Measurements from ENCODE around the gene RHBDL3.

DNA sequence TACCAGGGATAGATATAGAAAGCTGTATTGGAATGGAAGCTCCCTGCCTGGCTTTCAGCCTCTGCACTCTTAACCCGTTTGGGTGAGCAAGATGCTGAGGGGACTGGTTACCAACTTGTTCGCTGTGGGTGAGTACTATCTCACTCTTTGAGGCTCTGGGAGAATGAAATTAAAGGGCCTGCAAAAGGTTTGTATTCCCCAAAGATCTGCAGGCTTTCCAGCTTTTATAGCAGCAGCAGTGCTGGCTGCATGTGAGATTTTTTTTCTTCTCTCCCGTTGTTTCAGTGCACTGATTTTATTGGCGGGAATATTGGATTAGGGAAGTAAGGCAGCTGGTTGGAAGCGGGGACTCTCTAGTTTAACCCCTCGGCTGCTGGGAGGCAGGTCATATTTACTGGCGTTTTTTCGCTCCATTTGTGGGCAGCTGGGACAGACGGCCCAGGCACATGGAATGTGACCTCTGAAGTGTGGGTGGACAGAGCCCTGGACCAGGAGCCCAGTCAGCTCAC lies 45.5 kb downstream of the RHBDL3 start:
- TF ChIP-seq, protein P1, sequence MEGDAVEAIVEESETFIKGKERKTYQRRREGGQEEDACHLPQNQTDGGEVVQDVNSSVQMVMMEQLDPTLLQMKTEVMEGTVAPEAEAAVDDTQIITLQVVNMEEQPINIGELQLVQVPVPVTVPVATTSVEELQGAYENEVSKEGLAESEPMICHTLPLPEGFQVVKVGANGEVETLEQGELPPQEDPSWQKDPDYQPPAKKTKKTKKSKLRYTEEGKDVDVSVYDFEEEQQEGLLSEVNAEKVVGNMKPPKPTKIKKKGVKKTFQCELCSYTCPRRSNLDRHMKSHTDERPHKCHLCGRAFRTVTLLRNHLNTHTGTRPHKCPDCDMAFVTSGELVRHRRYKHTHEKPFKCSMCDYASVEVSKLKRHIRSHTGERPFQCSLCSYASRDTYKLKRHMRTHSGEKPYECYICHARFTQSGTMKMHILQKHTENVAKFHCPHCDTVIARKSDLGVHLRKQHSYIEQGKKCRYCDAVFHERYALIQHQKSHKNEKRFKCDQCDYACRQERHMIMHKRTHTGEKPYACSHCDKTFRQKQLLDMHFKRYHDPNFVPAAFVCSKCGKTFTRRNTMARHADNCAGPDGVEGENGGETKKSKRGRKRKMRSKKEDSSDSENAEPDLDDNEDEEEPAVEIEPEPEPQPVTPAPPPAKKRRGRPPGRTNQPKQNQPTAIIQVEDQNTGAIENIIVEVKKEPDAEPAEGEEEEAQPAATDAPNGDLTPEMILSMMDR (IDR thresholded peaks at IDR 0.05; ENCODE audit: poor library complexity, severe bottlenecking), result no peak
- TF ChIP-seq TAF1 (IDR thresholded peaks at IDR 0.05; ENCODE audit: low read depth), result no peak
- TF ChIP-seq SMC3 (conservative IDR thresholded peaks at IDR 0.05; ENCODE audit: poor library complexity), result no peak
- no peak for TF ChIP-seq EZH2 (IDR thresholded peaks at IDR 0.05; ENCODE audit: borderline replicate concordance, insufficient read depth, low read length, poor library complexity, severe bottlenecking)
- TF ChIP-seq, protein P2, sequence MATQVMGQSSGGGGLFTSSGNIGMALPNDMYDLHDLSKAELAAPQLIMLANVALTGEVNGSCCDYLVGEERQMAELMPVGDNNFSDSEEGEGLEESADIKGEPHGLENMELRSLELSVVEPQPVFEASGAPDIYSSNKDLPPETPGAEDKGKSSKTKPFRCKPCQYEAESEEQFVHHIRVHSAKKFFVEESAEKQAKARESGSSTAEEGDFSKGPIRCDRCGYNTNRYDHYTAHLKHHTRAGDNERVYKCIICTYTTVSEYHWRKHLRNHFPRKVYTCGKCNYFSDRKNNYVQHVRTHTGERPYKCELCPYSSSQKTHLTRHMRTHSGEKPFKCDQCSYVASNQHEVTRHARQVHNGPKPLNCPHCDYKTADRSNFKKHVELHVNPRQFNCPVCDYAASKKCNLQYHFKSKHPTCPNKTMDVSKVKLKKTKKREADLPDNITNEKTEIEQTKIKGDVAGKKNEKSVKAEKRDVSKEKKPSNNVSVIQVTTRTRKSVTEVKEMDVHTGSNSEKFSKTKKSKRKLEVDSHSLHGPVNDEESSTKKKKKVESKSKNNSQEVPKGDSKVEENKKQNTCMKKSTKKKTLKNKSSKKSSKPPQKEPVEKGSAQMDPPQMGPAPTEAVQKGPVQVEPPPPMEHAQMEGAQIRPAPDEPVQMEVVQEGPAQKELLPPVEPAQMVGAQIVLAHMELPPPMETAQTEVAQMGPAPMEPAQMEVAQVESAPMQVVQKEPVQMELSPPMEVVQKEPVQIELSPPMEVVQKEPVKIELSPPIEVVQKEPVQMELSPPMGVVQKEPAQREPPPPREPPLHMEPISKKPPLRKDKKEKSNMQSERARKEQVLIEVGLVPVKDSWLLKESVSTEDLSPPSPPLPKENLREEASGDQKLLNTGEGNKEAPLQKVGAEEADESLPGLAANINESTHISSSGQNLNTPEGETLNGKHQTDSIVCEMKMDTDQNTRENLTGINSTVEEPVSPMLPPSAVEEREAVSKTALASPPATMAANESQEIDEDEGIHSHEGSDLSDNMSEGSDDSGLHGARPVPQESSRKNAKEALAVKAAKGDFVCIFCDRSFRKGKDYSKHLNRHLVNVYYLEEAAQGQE (IDR thresholded peaks at IDR 0.05; ENCODE audit: borderline replicate concordance), result peak; percentile 40
- TF ChIP-seq RAD21 (conservative IDR thresholded peaks at IDR 0.05), result no peak
- no peak for TF ChIP-seq POLR2AphosphoS5 (IDR thresholded peaks at IDR 0.05)
